ENCODE data around the gene SPATA2.
"Not testable (repeated sequence)": the region's sequence is repeated elsewhere in the genome, so short reads cannot be mapped to it uniquely, and the experiment has no call there.

SPATA2 gene

DNA sequence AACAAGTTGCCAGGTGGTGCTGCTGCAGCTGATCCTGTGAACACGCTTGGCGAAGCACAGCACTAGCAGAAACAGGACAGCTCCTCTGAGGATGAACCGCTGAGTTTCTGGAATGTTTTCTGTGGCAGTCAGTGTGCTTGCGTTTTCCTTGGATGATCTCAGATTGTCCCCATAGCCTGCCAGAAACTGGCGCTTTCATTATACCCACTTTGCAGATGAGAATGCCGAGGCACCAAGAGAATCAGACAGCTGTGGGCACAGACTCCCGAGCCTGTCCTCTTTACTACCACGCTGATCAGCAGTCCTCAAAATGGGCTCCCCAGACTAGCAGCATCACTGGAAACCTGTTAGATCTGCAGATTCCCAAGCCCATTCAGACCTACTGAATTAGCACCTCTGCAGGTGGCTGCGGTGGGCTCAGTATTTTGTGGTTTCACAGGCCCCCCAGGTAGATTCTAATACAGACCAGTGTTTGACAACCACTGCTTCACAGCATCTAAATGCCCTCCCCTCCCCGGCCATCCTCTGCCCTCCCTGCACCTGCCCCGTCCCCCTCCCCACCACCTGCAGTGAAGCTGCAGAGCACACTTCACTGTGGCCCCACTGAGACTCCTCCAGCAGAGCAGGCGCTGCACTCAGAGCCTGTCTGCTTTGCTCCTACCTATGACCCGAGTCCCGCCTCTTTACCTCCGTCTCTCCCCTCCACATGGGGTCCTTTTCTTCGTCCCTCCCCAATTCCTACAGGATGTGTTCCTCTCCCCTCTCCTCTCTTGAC lies 29.6 kb downstream of the SPATA2 start:
- no peak for DNase-seq

GRCh38 chr20:49883246-49883802 lies 32.0 kb downstream of the SPATA2 start:
- no peak for DNase-seq

GRCh38 chr20:49882171-49882970 lies 33.0 kb downstream of the SPATA2 start:
- no peak for DNase-seq

GRCh38 chr20:49880724-49881445 lies 34.4 kb downstream of the SPATA2 start:
- no peak for DNase-seq

GRCh38 chr20:49880177-49880576 lies 35.2 kb downstream of the SPATA2 start:
- DNase-seq: no peak

GRCh38 chr20:49878977-49879376 lies 36.4 kb downstream of the SPATA2 start:
- DNase-seq: no peak

- DNase-seq: no peak
These were observed 37.9 kb downstream of the SPATA2 start for GRCh38 chr20:49877386-49877921.

DNA sequence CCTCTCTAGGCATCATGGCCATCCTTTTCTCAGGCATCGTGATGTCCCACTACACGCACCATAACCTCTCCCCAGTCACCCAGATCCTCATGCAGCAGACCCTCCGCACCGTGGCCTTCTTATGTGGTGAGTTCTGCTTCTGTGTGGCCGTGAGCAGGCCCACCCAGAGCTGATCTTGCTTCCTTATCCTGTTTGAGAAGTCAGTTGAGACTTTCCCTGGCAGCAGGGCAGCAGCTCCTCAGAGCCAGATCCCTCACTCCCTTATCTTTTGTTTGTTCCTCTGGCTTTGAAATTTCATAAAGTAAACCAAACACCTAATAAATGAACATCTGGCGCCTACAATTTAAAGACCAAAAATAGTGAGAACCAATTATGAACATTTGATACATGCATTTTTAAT lies 40.6 kb downstream of the SPATA2 start:
- no peak for DNase-seq

DNA sequence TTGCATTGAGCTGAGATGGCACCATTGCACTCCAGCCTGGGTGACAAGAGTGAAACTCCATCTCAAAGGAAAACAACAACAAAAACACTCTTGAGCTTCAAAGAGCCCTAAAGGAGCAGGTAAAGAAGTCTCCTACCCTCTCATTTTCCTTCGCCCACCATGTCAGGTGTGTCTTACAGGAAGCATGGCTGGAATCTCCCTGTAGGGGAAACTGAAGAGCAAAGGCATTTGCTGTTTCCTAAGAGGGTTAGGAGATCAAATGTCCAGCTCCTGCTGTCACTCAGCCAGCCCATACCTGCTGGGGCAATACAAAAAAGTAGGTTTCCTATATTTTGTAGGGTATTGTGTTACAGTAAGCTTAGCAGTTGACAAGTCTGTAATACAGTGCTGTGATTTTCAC lies 43.3 kb downstream of the SPATA2 start:
- DNase-seq: no peak

DNA sequence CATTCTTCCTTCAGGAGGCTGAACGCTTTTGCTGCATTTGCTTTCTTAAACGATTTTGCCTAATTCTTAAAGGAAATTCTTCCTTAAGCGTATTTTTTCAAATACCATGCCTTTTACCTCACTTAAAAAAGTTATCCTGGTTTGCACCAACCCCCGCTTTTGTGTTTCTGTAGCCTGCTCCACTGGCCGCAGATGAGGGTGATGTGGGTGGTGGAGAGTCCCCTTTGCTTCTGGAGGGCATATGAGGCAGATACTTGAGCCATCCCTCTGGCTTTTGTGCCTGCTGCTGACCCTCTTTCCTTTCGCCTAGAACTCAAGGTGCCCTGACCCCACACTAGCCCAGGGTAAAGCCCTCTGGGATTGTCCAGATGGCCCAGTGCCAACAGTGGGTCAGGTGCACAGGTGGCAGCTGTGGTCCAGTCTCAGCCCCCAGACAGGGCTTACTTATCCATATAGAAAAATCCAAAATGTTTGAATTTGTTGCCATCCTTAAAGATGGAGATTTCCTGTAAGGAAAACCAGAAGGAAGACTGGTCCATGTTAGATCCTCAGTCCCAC lies 43.9 kb downstream of the SPATA2 start:
- no peak for DNase-seq

- DNase-seq: no peak
These were observed 45.1 kb downstream of the SPATA2 start for GRCh38 chr20:49870261-49870660.

- DNase-seq: no peak
These were observed 46.4 kb downstream of the SPATA2 start for GRCh38 chr20:49868964-49869363.

DNA sequence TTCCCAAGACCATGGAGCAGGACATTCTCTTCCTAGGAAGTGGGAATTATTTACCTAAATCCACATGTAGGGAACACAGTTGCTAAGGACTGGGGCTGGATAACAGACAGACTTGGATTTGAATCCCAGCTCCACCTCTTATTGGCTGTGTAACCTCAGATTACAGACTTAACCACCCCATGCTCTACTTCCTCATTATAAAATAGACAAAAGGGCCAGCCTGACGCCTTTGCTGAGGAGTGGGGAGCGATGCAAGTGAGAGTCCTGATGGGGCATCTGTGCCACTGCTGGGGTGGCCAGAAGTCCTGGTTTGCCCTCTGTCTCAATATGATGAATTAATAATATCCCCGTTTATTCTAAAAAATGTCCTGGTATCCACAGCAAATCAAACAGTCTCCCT lies 46.8 kb downstream of the SPATA2 start:
- no peak for DNase-seq

- no peak for DNase-seq
These were observed 47.7 kb downstream of the SPATA2 start for GRCh38 chr20:49867453-49868215.

GRCh38 chr20:49866051-49866450 lies 49.3 kb downstream of the SPATA2 start:
- DNase-seq: no peak

DNA sequence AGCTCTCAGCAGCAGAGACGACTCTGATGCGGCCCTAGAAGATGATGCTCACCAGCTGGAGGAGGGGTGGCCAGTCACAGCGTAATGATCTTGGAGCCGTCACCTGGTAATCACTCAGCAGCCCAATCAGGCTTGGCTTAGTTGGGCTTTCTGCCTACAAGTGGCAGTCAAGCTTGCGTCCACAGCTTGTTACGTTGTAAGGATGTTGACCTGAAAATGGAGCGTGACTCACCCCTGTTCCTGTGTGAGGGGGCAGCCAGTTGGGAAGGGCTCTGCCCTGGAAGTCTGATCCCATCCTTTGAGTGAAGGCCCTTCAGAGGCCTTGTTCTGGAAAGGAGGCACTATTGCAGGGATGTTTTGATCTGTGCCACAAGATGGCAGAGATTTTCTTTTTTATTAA lies 49.8 kb downstream of the SPATA2 start:
- no peak for DNase-seq

GRCh38 chr20:49863666-49864065 lies 51.7 kb downstream of the SPATA2 start:
- no peak for DNase-seq

- DNase-seq: no peak
These were observed 52.6 kb downstream of the SPATA2 start for GRCh38 chr20:49862607-49863200.

GRCh38 chr20:49861232-49861631 lies 54.1 kb downstream of the SPATA2 start:
- DNase-seq: not testable (repeated sequence)

DNA sequence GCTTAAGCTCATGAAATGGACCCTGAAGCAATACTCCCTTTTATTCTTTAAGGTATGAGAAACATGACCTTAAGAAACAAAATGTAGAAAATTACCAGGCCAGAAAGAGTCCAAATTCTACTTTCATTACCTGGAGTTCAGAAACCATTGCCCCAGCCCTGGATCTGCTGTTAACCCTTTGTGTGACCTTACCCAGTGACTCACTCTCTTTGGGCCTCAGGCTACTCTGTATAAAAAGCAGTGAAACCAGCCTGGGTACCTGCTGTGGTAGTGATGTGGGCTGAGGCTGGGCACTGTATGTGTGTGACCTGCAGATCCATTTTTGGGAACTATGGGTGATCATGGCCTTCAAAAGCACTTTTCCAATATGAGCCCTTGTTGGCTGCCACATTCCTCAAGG lies 55.5 kb downstream of the SPATA2 start:
- no peak for DNase-seq

DNA sequence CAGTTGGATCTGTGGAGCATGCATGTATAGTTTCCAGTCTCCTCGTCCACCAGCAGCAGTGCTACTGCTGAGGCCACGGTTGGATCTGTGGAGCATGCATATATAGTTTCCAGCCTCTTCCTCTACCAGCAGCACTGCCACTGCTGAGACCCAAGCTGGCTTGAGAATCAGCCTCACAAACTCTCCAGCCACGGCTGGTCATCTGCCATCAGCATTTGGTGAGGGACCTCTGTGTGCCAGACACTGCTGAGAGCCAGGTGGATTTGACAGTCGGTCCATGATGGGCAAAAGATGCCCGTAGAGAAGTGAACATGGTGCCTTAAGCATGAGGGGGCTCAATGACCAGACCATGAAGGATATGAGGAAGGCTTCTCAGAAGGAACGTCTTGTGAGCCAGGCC lies 56.3 kb downstream of the SPATA2 start:
- no peak for DNase-seq
